NT2/D1 (cell line): ENCODE data around the gene VPS33B.

Source experiments
- SUZ12 ChIP-seq: IDR thresholded peaks from 2 replicates; pipeline ENCODE4 v1.6.1; 2011; ENCODE audit not compliant: insufficient read length, insufficient read depth; ENCODE audit errors: extremely low read depth
- YY1 ChIP-seq: IDR thresholded peaks from 2 replicates; pipeline ENCODE4 v1.6.1; 2011; ENCODE audit not compliant: insufficient read length, insufficient read depth
- ZNF274 ChIP-seq: IDR thresholded peaks from 2 replicates; pipeline ENCODE4 v1.6.1; 2011; ENCODE audit warnings: mild to moderate bottlenecking, low read depth, low read length

DNA sequence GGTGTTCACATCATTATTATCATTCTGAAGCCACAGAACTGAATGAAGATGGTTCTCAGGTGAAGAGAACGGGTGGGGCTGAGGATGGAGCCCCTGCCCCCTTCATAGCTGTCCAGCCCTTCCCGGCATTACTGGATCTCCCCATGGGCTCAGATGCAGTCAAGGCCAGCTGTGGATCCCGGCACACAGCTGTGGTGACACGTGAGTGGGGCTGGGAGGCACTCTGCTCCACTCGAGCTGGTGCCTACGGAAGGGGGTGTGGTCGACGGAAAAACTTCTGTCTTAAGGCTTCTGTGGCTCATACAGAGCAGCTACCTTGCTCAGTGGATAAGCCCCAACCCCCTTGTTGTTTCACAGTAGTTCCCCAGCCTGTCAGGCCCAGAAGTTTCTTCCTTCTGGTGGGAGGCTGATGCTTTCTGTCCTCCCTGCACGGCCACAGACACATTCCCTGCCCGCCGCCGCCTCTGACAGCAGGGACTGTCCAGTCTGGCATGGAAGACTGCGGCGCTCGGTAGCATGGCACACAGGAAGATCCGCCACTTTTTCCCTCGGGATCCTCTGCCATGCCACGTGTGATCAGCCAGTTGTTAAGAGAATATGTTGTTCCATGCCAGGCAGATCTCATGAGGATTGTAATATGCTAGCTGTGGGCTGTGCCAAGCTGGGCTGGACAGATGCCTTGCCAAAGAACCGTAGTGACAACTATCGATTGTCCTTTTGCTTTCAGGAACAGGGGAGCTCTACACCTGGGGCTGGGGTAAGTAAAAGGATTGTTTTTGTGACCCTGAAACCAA is 61.9 kb downstream of the VPS33B start:
- TF ChIP-seq SUZ12 (no peak), YY1 (no peak), ZNF274 (no peak)
